IPS-NIHi11 (cell line): ENCODE results near the gene CENPU.
"Not testable (repeated sequence)": the region's sequence is repeated elsewhere in the genome, so short reads cannot be mapped to it uniquely, and the experiment has no call there.

Experiments used
- DNase-seq: peaks from one replicate; pipeline ENCODE4 v3.0.0; 2012; ENCODE audit warnings: mixed read lengths, low spot score

Gene CENPU

GRCh38 chr4:184733654-184734524 lies at the start of gene CENPU:
Gene CENPU, minus strand, starts transcription at chr4:184734096. Its CDS starts 34 bp downstream, at chr4:184734062.
- DNase-seq: peak; percentile 99

- no peak for DNase-seq
Measured at GRCh38 chr4:184782731-184783373, 49.0 kb upstream of the CENPU start.

GRCh38 chr4:184779160-184779559 lies 45.3 kb upstream of the CENPU start:
- not testable (repeated sequence) for DNase-seq

- DNase-seq: no peak
Measured at GRCh38 chr4:184778325-184778724, 44.4 kb upstream of the CENPU start.

GRCh38 chr4:184776821-184777220 lies 42.9 kb upstream of the CENPU start:
- DNase-seq: no peak

GRCh38 chr4:184775854-184776555 lies 42.1 kb upstream of the CENPU start:
- DNase-seq: no peak

GRCh38 chr4:184774152-184774551 lies 40.3 kb upstream of the CENPU start:
- DNase-seq: no peak

- DNase-seq: no peak
Measured at GRCh38 chr4:184771416-184771815, 37.5 kb upstream of the CENPU start.

- no peak for DNase-seq
Measured at GRCh38 chr4:184769141-184769765, 35.4 kb upstream of the CENPU start.

GRCh38 chr4:184768296-184768695 lies 34.4 kb upstream of the CENPU start:
- DNase-seq: no peak

GRCh38 chr4:184766446-184766845 lies 32.5 kb upstream of the CENPU start:
- DNase-seq: no peak

- DNase-seq: peak; percentile 41
Measured at GRCh38 chr4:184765473-184766340, 31.8 kb upstream of the CENPU start.

GRCh38 chr4:184764601-184765000 lies 30.7 kb upstream of the CENPU start:
- no peak for DNase-seq

- DNase-seq: no peak
Measured at GRCh38 chr4:184763150-184763780, 29.4 kb upstream of the CENPU start.

GRCh38 chr4:184762100-184762499 lies 28.2 kb upstream of the CENPU start:
- DNase-seq: no peak

GRCh38 chr4:184760681-184761080 lies 26.8 kb upstream of the CENPU start:
- DNase-seq: no peak

GRCh38 chr4:184757810-184758209 lies 23.9 kb upstream of the CENPU start:
- no peak for DNase-seq

- no peak for DNase-seq
Measured at GRCh38 chr4:184756399-184756798, 22.5 kb upstream of the CENPU start.

- DNase-seq: no peak
Measured at GRCh38 chr4:184755278-184755677, 21.4 kb upstream of the CENPU start.

GRCh38 chr4:184752496-184753275 lies 18.8 kb upstream of the CENPU start:
- DNase-seq: no peak
